Adipocyte (in vitro differentiated cells): ENCODE results near the gene CDC5L.
"Not testable (repeated sequence)": the region's sequence is repeated elsewhere in the genome, so short reads cannot be mapped to it uniquely, and the experiment has no call there.

Source experiments
- DNase-seq: peaks from one replicate; pipeline ENCODE4 v3.0.0-alpha.2; 2015; ENCODE audit warnings: low read depth
- H3K27me3 ChIP-seq: replicated peaks from 2 replicates; pipeline ENCODE4 v1.7.0; 2013; ENCODE audit warnings: mild to moderate bottlenecking, low read length, moderate library complexity; ENCODE audit not compliant: control insufficient read depth, insufficient read depth
- H3K36me3 ChIP-seq: 2 replicates; pipeline ENCODE4 v1.7.0; 2013; ENCODE audit warnings: low read length, mild to moderate bottlenecking, moderate library complexity; ENCODE audit not compliant: control insufficient read depth, insufficient read depth, severe bottlenecking
- H3K4me1 ChIP-seq: 2 replicates; pipeline ENCODE4 v1.7.0; 2013; ENCODE audit warnings: mild to moderate bottlenecking, low read length, moderate library complexity; ENCODE audit not compliant: control insufficient read depth, insufficient read depth
- H3K4me3 ChIP-seq: 2 replicates; pipeline ENCODE4 v1.7.0; 2013; ENCODE audit warnings: mild to moderate bottlenecking, low read length, moderate library complexity
- H3K9ac ChIP-seq: 2 replicates; pipeline ENCODE4 v1.7.0; 2013; ENCODE audit warnings: mild to moderate bottlenecking, low read length, moderate library complexity
- H3K9me3 ChIP-seq: 2 replicates; pipeline ENCODE4 v1.7.0; 2013; ENCODE audit warnings: mild to moderate bottlenecking, low read length, moderate library complexity; ENCODE audit not compliant: control insufficient read depth

The CDC5L gene

GRCh38 chr6:44387346-44388134 lies at the start of gene CDC5L:
CDC5L (plus strand) TSS chr6:44387706; CDS start chr6:44387824, 118 bp downstream.
- DNase-seq, result peak; percentile 99
- no peaks in the 10 kb centered on the region for H3K9me3 ChIP-seq
- no peaks in the 10 kb centered on the region for H3K27me3 ChIP-seq
- peaks cover 15% of the 10 kb centered on the region for H3K36me3 ChIP-seq
- H3K9ac ChIP-seq, result peak within 1 kb of the TSS; percentile 96
- peaks cover 31% of the 10 kb centered on the region for H3K4me1 ChIP-seq
- peak within 1 kb of the TSS; percentile 95 for H3K4me3 ChIP-seq

DNA sequence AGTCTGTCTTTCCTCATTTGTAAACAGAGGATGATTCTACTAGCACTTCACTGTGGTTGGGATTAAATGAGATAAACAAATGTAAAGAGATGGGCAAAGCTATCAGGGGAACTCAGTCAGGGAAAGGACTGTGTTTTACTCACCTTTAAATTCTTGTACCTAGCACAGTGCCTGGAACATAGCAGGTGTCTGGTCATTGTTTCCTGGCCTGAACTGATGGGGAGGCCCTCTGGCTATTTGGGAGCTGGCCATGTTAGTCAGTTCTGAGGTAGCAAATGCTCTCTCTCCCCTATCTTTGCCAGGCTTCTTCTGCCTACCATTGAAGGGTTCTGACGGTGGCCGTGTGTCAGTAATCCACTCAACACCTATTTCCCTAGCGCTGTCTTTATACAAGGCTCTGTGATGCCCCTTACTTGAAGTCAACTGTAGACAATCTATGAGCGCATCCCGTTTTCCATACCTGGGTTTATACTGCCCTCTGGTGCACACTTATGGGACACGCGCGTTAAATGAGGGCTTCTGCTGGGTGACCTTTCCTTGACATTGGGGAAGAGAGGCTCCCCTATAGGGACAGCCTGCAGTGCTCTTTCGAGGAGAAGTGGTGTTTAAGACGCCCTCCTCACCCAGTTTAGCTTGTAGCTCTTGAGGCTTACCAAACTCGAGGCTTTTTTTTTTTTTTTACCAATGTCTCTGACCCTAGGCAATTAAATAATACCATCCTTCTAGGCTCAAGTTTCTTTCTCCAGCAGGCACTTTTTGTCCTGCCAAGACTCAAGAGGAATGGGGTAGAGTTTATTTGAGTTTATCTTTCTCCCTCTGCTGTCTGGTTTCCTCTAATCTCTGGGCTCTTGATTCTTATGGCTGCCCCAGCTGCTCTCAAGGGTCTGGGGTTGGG lies 49.0 kb upstream of the CDC5L start:
- no peak overlapping the region for H3K4me3 ChIP-seq
- H3K9me3 ChIP-seq, result no peaks in the 10 kb centered on the region
- H3K9ac ChIP-seq, result no peak overlapping the region
- H3K36me3 ChIP-seq, result no peaks in the 10 kb centered on the region
- peak; percentile 84 for DNase-seq
- peaks cover 9% of the 10 kb centered on the region for H3K4me1 ChIP-seq
- peaks cover 43% of the 10 kb centered on the region for H3K27me3 ChIP-seq

DNA sequence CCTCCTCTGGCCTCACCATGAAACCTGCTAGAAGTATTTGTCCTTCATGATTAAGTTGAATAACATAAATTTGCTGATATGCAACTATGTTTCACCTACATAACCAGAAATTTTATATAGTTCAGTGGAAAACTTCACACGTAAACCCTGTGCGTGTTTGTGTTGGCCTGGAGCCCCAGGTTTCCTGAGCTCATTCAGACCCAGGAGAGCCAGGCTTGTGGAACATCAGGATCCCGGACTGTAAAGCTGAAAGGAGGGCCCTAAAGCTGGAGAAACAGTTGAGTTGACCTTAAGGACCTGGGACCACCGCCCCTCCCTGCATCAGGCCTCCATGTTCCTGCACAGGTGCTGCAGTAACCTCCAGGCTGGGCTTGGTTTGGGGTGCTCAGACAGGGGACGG lies 48.2 kb upstream of the CDC5L start:
- no peaks in the 10 kb centered on the region for H3K9me3 ChIP-seq
- H3K36me3 ChIP-seq, result no peaks in the 10 kb centered on the region
- peaks cover 52% of the 10 kb centered on the region for H3K27me3 ChIP-seq
- H3K4me3 ChIP-seq, result no peak overlapping the region
- no peak overlapping the region for H3K9ac ChIP-seq
- H3K4me1 ChIP-seq, result peaks cover 9% of the 10 kb centered on the region
- no peak for DNase-seq

DNA sequence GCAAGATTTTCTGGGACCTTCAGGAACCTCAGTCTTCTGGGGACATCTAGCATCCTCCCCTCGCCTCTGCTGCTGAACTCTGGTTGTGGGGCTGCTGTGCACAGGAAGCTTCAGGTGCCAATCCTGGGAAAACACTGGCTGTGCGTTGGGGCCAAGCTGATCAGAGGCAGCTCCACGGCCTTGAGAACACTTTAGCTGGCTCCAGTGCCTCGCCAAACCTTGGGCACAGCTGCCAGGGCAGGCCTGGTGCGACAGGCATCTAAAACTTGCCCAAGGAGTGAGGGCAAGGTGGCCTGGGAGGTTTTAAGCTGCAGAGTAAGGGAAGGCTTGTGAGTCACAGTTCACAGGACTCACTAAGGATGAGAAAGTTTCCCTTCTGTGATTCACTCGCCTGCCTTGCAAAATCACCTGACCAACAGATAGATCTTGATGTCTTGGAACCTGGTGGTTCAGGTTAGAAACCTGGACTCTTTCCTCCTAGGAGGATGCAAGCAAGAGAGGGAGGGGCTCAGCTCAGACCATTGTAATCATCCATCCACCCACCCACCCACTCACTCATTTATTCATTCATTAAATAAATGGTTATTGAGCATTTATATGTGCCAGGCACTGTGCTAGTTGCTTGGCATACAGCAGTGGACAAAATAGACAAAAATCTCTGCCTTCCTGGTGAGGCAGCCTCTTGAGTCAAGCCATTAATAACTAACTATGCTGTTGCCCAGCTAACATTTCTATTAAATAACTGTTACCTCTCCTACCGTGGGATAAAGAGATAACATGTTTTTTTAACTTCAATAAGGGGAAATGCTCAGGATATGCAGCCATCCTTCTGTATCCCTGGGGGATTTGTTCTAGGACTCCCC lies 47.5 kb upstream of the CDC5L start:
- DNase-seq, result peak; percentile 8
- Histone ChIP-seq H3K4me1 (peaks cover 9% of the 10 kb centered on the region), H3K4me3 (no peak overlapping the region)

GRCh38 chr6:44341095-44341890 lies 46.2 kb upstream of the CDC5L start:
- Histone ChIP-seq H3K9ac (no peak overlapping the region), H3K9me3 (no peaks in the 10 kb centered on the region), H3K27me3 (peaks cover 50% of the 10 kb centered on the region), H3K4me1 (peaks cover 9% of the 10 kb centered on the region), H3K36me3 (no peaks in the 10 kb centered on the region), H3K4me3 (no peak overlapping the region)
- DNase-seq, result no peak

More for the DNA sequence above, 47.5 kb upstream of the CDC5L start:
- Histone ChIP-seq H3K9ac (no peak overlapping the region), H3K27me3 (peaks cover 52% of the 10 kb centered on the region), H3K36me3 (no peaks in the 10 kb centered on the region), H3K9me3 (no peaks in the 10 kb centered on the region)

DNA sequence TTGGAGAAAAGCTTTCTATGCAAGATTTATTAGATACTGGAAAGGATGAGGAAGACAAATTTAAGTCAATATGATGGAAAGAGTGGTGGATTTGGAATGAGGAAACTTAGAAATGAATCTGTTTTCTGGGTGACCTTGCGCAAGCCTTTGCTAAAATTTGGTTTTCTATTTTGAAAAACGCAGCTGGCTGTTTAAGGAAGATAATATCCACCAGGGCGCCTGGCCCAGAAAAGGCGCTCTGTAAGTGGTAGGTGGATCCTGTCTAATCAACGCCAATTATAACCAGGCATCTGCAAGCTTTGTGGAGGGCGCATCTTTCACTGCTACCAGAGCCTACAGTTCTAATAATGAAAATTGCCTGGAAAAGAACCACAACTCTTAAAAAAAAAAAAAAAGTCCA lies 45.5 kb upstream of the CDC5L start:
- no peaks in the 10 kb centered on the region for H3K36me3 ChIP-seq
- peak; percentile 56 for DNase-seq
- peaks cover 42% of the 10 kb centered on the region for H3K27me3 ChIP-seq
- H3K4me3 ChIP-seq, result peak overlapping the region; percentile 63
- peaks cover 9% of the 10 kb centered on the region for H3K4me1 ChIP-seq
- no peaks in the 10 kb centered on the region for H3K9me3 ChIP-seq
- H3K9ac ChIP-seq, result peak overlapping the region; percentile 6

DNA sequence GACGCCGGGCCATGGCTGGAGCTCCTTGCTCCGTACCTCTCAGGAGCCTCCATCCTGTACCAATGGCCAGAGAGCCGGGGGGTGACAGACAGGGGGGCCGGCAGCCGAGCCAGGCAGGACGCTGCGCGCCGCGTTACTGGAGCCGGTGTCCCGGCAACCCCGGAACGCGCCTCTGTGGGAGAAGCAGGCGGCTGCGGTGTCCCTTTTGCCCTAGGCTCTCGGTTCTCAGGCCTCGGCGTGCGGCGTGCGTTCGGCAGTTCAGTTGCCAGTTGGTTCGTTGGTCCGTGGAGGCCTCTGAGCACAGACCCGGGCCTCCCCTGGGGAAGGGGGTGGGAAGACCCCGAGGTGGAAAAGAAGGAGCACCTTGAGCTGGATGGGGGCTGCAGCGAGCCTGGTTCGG lies 45.0 kb upstream of the CDC5L start, which contains the start of gene SPATS1:
TSS of gene SPATS1 (plus strand) at position 162 of the 400 bp plus-strand sequence. CDS start 446 bp downstream, outside the sequence.
- DNase-seq, result peak; percentile 57
- peak within 1 kb of the TSS; percentile 63 for H3K4me3 ChIP-seq
- no peaks in the 10 kb centered on the region for H3K9me3 ChIP-seq
- peaks cover 38% of the 10 kb centered on the region for H3K27me3 ChIP-seq
- H3K9ac ChIP-seq, result peak within 1 kb of the TSS; percentile 6
- peaks cover 9% of the 10 kb centered on the region for H3K4me1 ChIP-seq
- no peaks in the 10 kb centered on the region for H3K36me3 ChIP-seq

- H3K4me3 ChIP-seq, H3K9me3 ChIP-seq, DNase-seq, H3K9ac ChIP-seq, H3K4me1 ChIP-seq, H3K36me3 ChIP-seq: not testable (repeated sequence)
- peaks cover 24% of the 10 kb centered on the region for H3K27me3 ChIP-seq
Measured at GRCh38 chr6:44346818-44347217, 40.7 kb upstream of the CDC5L start.

DNA sequence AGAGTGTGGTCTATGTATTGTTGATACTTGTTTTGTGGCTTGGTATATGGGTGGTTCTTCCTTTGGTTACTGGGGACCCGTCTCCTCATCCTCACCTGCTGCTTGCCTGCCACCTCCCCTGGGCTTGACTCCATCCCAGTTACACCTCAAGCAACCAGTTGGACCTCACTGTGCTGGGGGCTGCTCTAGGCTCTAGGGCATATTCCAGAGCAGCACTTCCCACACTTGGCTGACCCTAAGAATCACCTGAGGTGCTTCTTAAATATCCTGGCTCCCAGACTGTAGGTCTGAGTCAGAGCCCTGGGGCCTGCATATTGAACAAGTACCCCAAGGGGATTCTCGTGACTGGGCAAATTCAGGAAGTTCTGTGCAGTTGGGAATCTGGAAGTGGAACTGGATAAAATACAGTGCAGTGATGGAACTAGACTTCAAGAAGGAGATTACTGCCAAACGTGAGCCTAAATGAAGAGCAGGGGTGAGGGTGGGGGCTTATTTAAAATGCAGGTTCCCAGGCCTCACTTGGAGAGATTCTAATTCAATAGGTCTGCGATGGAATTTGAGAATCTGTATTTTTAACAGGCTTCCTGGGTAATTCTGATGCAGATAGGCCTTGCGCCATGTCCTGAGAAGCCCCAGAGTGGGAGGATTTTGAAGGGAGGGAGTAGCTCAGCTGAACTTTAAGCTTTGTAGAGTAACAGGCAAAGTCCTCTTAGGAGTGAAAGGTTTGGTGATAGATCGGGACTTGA lies 37.4 kb upstream of the CDC5L start:
- Histone ChIP-seq H3K9me3 (no peaks in the 10 kb centered on the region), H3K9ac (no peak overlapping the region), H3K4me3 (no peak overlapping the region), H3K36me3 (no peaks in the 10 kb centered on the region), H3K4me1 (no peaks in the 10 kb centered on the region), H3K27me3 (peaks cover 7% of the 10 kb centered on the region)
- no peak for DNase-seq

DNA sequence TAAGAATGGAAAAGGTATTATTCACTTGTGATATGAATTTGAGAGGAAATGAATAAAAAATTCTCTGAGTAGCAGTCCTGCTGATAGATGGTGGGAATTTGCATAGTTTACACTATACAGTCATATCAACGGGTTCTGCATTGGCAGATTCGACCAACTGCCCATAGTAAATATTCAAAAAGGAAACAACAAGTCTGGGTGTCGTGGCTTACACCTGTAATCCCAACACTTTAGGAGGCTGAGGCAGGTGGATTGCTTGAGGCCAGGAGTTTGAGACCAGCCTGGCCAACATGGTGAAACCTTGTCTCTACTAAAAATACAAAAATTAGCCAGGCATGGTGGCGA lies 36.9 kb upstream of the CDC5L start:
- H3K4me1 ChIP-seq, DNase-seq, H3K4me3 ChIP-seq, H3K9ac ChIP-seq, H3K27me3 ChIP-seq, H3K9me3 ChIP-seq, H3K36me3 ChIP-seq: not testable (repeated sequence)
